ENCODE results near the gene DENND4B. TPM values are rescaled to one million over a fixed set of nuclear protein-coding genes. Genes with fewer than 3 reads are reported as not detected.
"Not testable (repeated sequence)": the region's sequence is repeated elsewhere in the genome, so short reads cannot be mapped to it uniquely, and the experiment has no call there.

The DENND4B gene
- total RNA-seq, 2 experiments from 2014 or later = 90.2 to 91.4 TPM

DNA sequence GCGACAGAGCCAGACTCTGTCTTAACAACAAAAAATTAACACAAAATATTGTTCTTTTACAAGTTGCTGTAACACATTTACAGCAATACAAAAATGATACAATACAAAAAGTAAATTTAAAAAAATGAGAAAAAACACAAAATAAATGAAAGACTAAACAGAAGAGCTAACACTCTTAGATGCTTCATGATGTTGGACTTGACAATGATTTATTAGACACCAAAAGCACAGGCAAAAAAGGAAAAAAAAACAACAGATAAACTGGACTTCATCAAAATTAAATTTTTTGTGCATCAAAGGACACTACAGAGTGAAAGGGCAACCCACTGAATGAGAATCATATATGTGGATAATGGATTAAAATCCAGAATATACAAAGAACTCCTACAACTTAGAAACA, 40.1 kb downstream of the DENND4B start:
- no peaks in the 10 kb centered on the region for H3K27me3 Mint-ChIP-seq
- no peak overlapping the region for H3K27ac Mint-ChIP-seq
- peaks cover 4% of the 10 kb centered on the region for H3K9me3 Mint-ChIP-seq
- H3K4me3 Mint-ChIP-seq = no peak overlapping the region
- H3K36me3 Mint-ChIP-seq = peaks cover 31% of the 10 kb centered on the region
- DNase-seq = no peak
- peaks cover 32% of the 10 kb centered on the region for H3K4me1 Mint-ChIP-seq

DNA sequence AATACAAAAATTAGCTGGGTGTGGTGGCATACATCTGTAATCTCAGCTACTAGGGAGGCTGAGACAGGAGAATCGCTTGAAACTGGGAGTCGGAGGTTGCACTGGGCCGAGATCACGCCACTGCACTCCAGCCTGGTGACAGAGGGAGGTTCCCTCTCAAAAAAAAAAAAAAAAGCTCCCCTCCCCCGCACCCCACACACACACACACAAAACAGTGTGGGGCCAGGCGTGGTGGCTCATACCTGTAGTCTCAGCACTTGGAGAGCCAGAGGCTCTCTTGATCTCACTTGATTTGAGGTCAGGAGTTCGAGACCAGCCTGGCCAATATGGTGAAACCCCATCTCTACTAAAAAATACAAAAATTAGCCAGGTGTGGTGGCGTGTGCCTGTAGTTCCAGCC, 40.6 kb downstream of the DENND4B start:
- peak overlapping the region; percentile 34 for H3K27ac Mint-ChIP-seq
- H3K4me1 Mint-ChIP-seq = peaks cover 28% of the 10 kb centered on the region
- peaks cover 30% of the 10 kb centered on the region for H3K36me3 Mint-ChIP-seq
- not testable (repeated sequence) for H3K27me3 Mint-ChIP-seq, DNase-seq, H3K4me3 Mint-ChIP-seq, H3K9me3 Mint-ChIP-seq

DNA sequence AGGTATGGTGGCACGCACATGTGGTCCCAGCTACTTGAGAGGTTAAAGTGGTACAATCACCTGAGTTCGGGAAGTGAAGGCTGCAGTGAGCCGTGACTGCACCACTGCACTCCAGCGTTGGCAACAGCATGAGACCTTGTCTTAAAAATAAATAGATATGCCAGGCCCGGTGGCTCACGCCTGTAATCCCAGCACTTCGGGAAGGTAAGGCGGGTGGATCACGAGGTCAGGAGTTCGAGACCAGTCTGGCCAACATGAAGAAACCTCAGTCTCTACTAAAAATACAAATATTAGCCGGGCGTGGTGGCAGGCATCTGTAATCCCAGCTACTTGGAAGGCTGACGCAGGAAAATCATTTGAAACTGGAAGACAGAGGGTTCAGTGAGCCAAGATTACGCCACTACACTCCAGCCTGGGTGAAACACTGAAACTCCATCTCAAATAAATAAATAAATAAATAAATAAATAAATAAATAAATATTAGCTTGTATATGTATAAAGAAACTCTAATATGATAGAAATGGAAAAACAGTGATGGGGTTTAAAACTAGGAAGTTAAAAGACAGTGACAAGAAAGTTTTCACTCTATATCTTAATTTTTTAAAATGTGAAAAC, 42.6 kb downstream of the DENND4B start:
- Mint-ChIP-seq H3K4me3 (no peak overlapping the region), H3K36me3 (peaks cover 36% of the 10 kb centered on the region), H3K4me1 (peaks cover 31% of the 10 kb centered on the region), H3K9me3 (peaks cover 2% of the 10 kb centered on the region), H3K27ac (peak overlapping the region; percentile 42), H3K27me3 (no peaks in the 10 kb centered on the region)
- DNase-seq = no peak

DNA sequence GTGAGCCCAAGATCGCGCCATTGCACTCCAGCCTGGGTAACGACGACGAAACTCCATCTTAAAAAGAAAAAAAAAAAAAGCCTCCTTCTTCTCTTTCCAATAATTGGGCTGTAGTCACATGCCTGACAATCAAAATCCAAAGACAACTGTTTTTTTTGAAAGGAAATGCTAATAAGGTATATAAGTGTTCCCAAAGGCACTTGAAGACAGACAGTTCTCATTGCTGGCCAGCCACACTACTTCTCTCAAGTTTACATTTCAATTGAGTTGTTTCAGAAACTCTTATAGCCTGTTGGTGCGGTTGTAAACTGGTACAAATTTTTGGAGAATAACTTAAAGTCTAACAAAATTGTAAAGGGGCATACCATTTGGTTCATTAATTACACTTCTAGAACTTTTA, 47.0 kb downstream of the DENND4B start:
- DNase-seq = no peak
- H3K27ac Mint-ChIP-seq = peak overlapping the region; percentile 34

DNA sequence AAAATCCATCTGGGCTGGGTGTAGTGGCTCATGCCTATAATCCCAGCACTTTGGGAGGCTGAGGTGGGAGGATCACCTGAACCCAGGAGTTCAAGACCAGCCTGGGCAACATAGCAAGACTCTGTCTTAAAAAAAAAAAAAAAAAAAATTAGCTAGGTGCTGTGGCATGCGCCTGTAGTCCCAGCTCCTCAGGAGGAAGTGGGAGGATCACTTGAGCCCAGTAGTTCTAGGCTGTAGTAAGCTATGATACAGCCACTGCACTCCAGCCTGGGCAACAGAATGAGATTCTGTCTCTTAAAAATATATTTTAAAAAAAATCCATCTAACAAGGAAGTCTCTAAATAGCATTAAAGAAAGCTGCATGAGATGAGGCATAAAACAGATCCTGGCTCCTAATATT, 50.7 kb downstream of the DENND4B start:
- H3K4me3 Mint-ChIP-seq, H3K27me3 Mint-ChIP-seq, DNase-seq, H3K9me3 Mint-ChIP-seq: not testable (repeated sequence)
- Mint-ChIP-seq H3K27ac (peak overlapping the region; percentile 76), H3K36me3 (peaks cover 15% of the 10 kb centered on the region), H3K4me1 (peaks cover 12% of the 10 kb centered on the region)

More for the DNA sequence above, 47.0 kb downstream of the DENND4B start:
- Mint-ChIP-seq H3K9me3 (no peaks in the 10 kb centered on the region), H3K27me3 (no peaks in the 10 kb centered on the region), H3K4me3 (no peak overlapping the region), H3K36me3 (peaks cover 17% of the 10 kb centered on the region), H3K4me1 (peaks cover 17% of the 10 kb centered on the region)

DNA sequence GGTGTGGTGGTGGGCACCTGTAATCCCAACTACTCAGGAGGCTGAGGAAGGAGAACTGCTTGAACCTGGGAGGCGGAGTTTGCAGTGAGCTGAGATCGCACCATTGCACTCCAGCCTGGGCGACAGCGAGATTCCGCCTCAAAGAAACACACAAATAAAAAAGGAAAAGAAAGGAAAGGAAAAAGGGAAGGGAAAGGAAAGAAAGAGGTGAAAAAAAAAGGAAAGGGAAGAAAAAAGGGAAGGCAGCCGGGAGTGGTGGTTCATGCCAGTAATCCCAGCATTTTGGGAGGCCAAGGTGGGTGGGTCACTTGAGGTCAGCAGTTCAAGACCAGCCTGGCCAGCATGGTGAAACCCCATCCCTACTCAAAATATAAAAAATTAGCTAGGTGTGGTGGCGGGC, 55.5 kb downstream of the DENND4B start:
- not testable (repeated sequence) for H3K4me3 Mint-ChIP-seq, H3K9me3 Mint-ChIP-seq, H3K27me3 Mint-ChIP-seq, H3K27ac Mint-ChIP-seq, DNase-seq
- Mint-ChIP-seq H3K4me1 (peaks cover 28% of the 10 kb centered on the region), H3K36me3 (peaks cover 23% of the 10 kb centered on the region)

DNA sequence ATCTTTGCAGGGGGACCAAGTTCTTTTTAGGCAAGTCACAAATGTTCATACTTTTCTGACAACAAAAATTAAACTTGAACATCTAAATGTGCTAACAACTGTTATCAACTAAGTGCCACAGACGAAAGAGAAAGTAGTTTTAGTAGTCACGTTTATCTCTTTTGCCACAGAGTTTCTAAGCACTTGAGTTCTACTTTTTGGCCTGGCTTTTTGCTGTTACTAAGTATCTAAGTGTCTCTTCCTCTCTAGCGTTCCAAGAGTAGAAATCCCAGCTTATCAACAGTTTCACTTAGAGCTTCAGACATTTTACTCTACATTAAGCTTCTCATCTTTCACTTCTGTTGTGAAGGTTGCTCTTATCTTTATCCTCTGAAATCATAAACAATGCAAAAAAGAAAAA, 58.0 kb downstream of the DENND4B start:
- Mint-ChIP-seq H3K27ac (peak overlapping the region; percentile 40), H3K9me3 (no peaks in the 10 kb centered on the region), H3K36me3 (peaks cover 26% of the 10 kb centered on the region), H3K4me3 (peak overlapping the region; percentile 33), H3K4me1 (peaks cover 39% of the 10 kb centered on the region), H3K27me3 (no peaks in the 10 kb centered on the region)
- DNase-seq = no peak

DNA sequence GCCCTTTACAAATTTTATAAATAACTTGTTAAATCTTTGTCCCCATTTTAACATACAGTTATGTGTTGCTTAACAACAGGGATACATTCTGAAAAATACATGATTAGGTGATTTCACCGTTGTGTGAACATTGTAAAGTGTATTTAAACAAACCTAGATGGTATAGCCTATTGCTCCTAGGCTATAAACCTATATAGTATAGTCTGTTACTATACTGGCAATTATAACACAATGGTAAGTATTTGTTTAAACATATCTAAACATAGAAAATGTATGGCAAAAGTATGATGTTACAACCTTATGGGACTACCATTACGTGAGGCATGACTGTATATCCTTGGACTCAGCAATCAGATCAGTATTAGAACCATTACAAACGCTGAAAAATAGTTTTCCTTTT, 60.4 kb downstream of the DENND4B start:
- DNase-seq = no peak
- Mint-ChIP-seq H3K4me1 (peaks cover 39% of the 10 kb centered on the region), H3K36me3 (peaks cover 25% of the 10 kb centered on the region), H3K27ac (no peak overlapping the region), H3K9me3 (no peaks in the 10 kb centered on the region), H3K27me3 (no peaks in the 10 kb centered on the region), H3K4me3 (no peak overlapping the region)

DNA sequence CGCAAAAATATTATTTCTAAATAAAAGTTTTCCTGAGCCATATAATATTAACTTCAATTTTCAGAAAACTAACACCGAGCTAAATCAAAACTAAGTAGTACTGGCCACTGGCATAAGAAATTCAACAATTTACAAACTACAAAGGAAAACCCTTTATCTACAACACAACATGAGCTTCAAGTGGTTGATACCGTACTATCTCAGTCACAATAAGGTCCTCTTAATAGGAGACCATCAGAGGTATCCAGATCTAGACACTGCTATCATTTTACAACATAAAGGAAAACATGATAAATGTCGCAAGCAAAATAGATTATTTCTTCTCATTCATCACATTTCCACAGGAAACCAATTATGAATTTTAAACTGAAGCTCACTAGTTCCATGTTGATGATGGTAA, 63.3 kb downstream of the DENND4B start:
- DNase-seq = no peak
- no peaks in the 10 kb centered on the region for H3K9me3 Mint-ChIP-seq
- peaks cover 27% of the 10 kb centered on the region for H3K4me1 Mint-ChIP-seq
- no peak overlapping the region for H3K4me3 Mint-ChIP-seq
- no peak overlapping the region for H3K27ac Mint-ChIP-seq
- no peaks in the 10 kb centered on the region for H3K27me3 Mint-ChIP-seq
- H3K36me3 Mint-ChIP-seq = peaks cover 10% of the 10 kb centered on the region

DNA sequence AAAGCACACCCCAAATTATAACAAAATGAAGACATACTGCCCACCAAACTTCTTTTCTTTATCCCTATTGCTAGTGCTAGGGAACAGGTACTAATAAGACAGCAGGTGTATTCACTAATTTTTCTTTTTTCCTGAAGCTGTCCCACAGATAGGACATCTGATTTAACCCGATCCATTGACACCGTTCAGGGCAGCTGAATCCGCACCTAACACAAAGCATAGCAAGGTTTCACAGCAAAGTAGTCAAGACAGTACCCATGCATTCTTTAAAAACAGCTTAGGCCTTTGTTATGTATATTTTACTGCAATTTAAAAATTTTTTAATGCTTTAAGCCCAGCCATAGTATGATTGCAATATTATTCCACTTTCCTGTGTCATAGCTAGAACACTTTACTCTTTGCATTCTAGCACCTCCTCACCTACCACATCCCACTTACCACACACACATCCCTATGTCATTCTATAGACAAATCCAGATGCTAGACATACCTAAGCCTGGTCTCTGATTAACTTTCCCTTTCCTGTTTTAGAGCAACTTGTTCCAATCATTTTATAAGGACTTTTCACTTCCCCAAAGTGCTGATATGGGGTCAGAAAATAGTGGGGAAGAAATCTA, 64.1 kb downstream of the DENND4B start:
- Mint-ChIP-seq H3K4me1 (peaks cover 23% of the 10 kb centered on the region), H3K9me3 (no peaks in the 10 kb centered on the region), H3K27me3 (no peaks in the 10 kb centered on the region), H3K27ac (no peak overlapping the region), H3K4me3 (no peak overlapping the region), H3K36me3 (peaks cover 10% of the 10 kb centered on the region)
- no peak for DNase-seq

DNA sequence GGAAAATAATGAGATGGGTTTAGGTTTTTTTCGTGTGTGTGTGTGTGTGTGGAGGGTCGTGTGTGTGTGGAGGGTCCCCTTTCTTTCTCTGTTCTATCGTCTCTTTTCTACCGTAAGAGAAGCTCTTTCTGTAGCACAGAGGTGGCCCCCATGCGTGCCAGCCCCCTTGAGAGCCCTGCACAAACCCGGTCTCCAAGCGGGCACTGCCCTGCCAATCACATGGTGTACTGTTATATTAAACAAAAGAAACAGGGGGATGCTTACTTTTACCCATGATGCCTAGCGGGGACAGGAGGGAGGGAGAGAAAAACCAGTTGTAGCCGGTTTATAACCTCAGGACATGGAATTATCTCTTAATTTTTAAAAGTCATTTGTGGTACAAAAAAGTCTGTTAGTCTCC, 64.8 kb downstream of the DENND4B start:
- Mint-ChIP-seq H3K27me3 (no peaks in the 10 kb centered on the region), H3K4me3 (no peak overlapping the region), H3K36me3 (peaks cover 6% of the 10 kb centered on the region), H3K9me3 (no peaks in the 10 kb centered on the region), H3K4me1 (peaks cover 17% of the 10 kb centered on the region), H3K27ac (no peak overlapping the region)
- no peak for DNase-seq

DNA sequence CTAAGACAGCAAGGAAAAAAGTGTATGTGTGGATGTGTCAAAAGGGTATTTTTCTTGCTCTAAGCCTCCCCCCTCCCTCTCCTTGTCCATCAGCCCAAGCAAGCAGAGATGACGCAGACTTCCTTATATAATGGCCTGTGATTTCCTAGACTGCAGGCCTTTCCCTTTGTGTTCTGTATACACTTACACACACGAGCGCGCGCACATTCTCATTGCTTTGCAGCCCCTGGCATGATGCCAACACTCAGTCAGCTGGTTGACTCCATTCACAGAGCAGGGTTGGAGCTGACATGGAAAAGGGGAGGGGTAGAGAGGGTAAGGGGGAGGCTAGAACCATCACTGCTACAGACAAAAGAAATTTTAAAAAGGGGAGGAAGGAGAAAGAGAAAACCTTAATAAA, 65.6 kb downstream of the DENND4B start:
- peaks cover 20% of the 10 kb centered on the region for H3K4me1 Mint-ChIP-seq
- H3K27ac Mint-ChIP-seq = no peak overlapping the region
- H3K9me3 Mint-ChIP-seq = no peaks in the 10 kb centered on the region
- H3K4me3 Mint-ChIP-seq = no peak overlapping the region
- peak; percentile 38 for DNase-seq
- H3K27me3 Mint-ChIP-seq = no peaks in the 10 kb centered on the region
- H3K36me3 Mint-ChIP-seq = peaks cover 8% of the 10 kb centered on the region

DNA sequence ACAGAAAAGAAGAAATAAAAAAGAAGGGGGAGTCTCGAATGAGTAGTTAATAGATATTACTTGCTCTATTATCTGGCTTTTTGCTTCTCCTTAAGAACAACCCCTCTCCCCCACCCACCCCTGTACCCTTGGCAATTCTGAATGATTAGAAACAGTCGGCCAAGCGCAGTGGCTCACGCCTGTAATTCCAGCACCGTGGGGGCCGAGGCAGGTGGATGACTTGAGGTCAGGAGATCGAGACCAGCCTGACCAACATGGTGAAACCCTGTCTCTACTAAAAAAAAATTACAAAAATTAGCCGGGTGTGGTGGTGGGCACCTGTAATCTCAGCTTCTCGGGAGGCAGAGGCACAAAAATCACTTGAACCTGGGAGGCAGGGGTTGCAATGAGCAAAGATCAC, 66.5 kb downstream of the DENND4B start:
- Mint-ChIP-seq H3K4me3 (no peak overlapping the region), H3K9me3 (no peaks in the 10 kb centered on the region), H3K27me3 (no peaks in the 10 kb centered on the region), H3K36me3 (peaks cover 9% of the 10 kb centered on the region), H3K27ac (no peak overlapping the region), H3K4me1 (peaks cover 20% of the 10 kb centered on the region)
- DNase-seq = no peak

All from activated naive CD8-positive, alpha-beta T cell treated with anti-CD3 and anti-CD28 coated beads for 36 hours (primary cell).